ENCODE results near the gene SEMA4D.

- TF ChIP-seq CTCF (conservative IDR thresholded peaks at IDR 0.05; ENCODE audit: low read depth, low read length) (no peak), EZH2 (IDR thresholded peaks at IDR 0.05; ENCODE audit: low read length, unreplicated experiment) (no peak), EZH2phosphoT487 (IDR thresholded peaks at IDR 0.05; ENCODE audit: borderline replicate concordance, low read length) (no peak)
These were observed 77.9 kb downstream of the SEMA4D start for GRCh38 chr9:89419978-89420394.
